GM13977 (cell line): ENCODE results near the gene PDLIM3.

ENCODE experiments used
- DNase-seq: peaks from one replicate; pipeline ENCODE4 v3.0.0; 2012; ENCODE audit warnings: low spot score
- in situ Hi-C: fragments of 300-500 bp; cut with MboI; formaldehyde crosslinking; loops from one replicate; pipeline ENCODE4 v1.12.0; 2022; ENCODE audit warnings: low sequenced_read_pairs, low pct_unique_long_range_greater_than_20kb, mixed read lengths, inconsistent platforms; ENCODE audit not compliant: unreplicated experiment
- TF ChIP-seq, protein P1 (sequence below): IDR thresholded peaks from 2 replicates; pipeline ENCODE4 v1.5.1; 2012; ENCODE audit warnings: mild to moderate bottlenecking, control low read depth; ENCODE audit not compliant: insufficient read depth; ENCODE audit errors: extremely low read depth, missing control alignments

Gene PDLIM3

DNA sequence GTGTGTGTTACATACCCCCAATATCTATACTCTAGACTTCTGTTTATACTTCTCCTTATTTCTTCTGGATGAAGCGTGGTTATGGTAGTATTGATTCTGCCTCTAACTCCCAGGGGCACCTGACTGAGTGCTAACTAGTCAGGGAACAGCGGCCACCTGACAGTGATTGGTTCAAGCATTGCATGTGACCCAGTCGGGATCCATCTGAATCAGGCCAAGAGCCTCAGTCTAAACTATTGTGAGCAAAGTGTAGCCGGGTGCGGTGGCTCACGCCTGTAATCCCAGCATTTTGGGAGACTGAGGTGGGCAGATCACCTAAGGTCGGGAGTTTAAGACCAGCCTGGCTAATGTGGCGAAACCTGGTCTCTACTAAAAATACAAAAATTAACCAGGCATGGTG, 73.7 kb downstream of the PDLIM3 start:
- DNase-seq = no peak
- in situ Hi-C loops = no loop called here
- TF ChIP-seq, protein P1, sequence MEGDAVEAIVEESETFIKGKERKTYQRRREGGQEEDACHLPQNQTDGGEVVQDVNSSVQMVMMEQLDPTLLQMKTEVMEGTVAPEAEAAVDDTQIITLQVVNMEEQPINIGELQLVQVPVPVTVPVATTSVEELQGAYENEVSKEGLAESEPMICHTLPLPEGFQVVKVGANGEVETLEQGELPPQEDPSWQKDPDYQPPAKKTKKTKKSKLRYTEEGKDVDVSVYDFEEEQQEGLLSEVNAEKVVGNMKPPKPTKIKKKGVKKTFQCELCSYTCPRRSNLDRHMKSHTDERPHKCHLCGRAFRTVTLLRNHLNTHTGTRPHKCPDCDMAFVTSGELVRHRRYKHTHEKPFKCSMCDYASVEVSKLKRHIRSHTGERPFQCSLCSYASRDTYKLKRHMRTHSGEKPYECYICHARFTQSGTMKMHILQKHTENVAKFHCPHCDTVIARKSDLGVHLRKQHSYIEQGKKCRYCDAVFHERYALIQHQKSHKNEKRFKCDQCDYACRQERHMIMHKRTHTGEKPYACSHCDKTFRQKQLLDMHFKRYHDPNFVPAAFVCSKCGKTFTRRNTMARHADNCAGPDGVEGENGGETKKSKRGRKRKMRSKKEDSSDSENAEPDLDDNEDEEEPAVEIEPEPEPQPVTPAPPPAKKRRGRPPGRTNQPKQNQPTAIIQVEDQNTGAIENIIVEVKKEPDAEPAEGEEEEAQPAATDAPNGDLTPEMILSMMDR = no peak

DNA sequence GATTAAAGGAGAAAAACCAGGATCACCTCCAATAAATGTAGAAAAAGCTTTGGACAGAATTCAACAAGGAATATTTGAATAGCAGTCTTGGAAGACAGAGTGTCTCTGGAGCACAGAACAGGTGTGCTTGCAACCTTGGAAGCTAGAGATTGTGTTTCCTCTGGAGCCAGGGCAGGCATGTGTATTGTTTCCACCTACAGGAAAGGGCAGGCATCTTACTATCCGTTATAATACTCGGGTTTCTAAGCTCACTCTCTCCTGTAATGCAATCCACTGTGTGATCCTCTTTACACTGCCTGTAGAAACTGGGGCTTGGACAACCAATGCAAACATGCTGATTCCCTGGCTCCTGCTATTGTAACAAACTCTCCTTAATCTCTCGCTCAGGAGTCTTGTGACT, 78.2 kb downstream of the PDLIM3 start:
- DNase-seq = no peak
- TF ChIP-seq, protein P1 = no peak
- in situ Hi-C loops = no loop called here

DNA sequence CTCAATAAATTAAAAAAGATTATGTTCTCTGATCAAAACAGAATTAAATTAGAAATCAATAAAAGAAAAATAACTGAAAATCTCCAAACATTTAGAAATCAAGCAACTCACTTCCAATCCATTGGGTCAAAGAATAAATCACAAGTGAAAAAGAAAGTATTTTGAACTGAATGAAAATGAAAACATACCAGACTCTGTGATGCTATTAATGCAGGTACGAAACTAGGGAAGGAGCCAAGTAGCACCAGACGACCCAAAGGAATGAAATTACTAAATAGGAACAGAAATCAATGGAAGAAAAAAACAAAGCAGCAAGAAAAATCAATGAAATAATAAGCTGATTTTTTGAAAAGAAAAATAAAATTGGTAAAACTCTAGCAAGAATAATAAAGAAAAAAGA, 79.2 kb downstream of the PDLIM3 start:
- TF ChIP-seq, protein P1 = no peak
- in situ Hi-C loops = no loop called here
- no peak for DNase-seq
